SK-N-MC (cell line): ENCODE results near the gene PHACTR2.

ENCODE experiments used
- DNase-seq: peaks from one replicate; pipeline ENCODE4 v3.0.0-alpha.2; 2011; ENCODE audit warnings: low read depth, low spot score
- H3K27ac ChIP-seq: fragments of 200-600 bp; sonication (generic); 2 replicates; pipeline ENCODE4 v1.5.1; 2016; ENCODE audit warnings: mixed run types
- H3K36me3 ChIP-seq: fragments of 200-600 bp; sonication (generic); 2 replicates; pipeline ENCODE4 v1.6.1; 2017; ENCODE audit warnings: antibody characterized with exemption, low read length, mixed read lengths; ENCODE audit not compliant: insufficient read depth
- H3K4me3 ChIP-seq: fragments of 200-600 bp; sonication (generic); 2 replicates; pipeline ENCODE4 v1.5.1; 2016
- H3K9ac ChIP-seq: fragments of 200-600 bp; sonication (generic); 2 replicates; pipeline ENCODE4 v1.8.0; 2017; ENCODE audit warnings: mixed run types, mixed read lengths; ENCODE audit not compliant: insufficient read length
- H3K9me3 ChIP-seq: fragments of 200-600 bp; sonication (generic); 2 replicates; pipeline ENCODE4 v1.6.1; 2017; ENCODE audit warnings: low read depth, mild to moderate bottlenecking, antibody characterized with exemption, low read length, moderate library complexity, mixed read lengths
- EZH2 ChIP-seq: fragments of 200-600 bp; sonication (generic); IDR thresholded peaks from one replicate; pipeline ENCODE4 v1.6.1; 2017; ENCODE audit warnings: antibody characterized with exemption
- FOXP2 ChIP-seq: optimal IDR thresholded peaks from 2 replicates; pipeline ENCODE3; 2011; ENCODE audit warnings: mild to moderate bottlenecking, moderate library complexity; ENCODE audit not compliant: insufficient read depth; ENCODE audit errors: extremely low read length, control extremely low read depth
- POLR2AphosphoS5 ChIP-seq: IDR thresholded peaks from 2 replicates; pipeline ENCODE4 v1.6.1; 2012; ENCODE audit warnings: mild to moderate bottlenecking, low read depth, low read length, borderline replicate concordance

The PHACTR2 gene

GRCh38 chr6:143877584-143878271 is 200.0 kb downstream of the PHACTR2 start:
- H3K4me3 ChIP-seq, result no peak overlapping the region
- H3K36me3 ChIP-seq, result no peaks in the 10 kb centered on the region
- H3K9ac ChIP-seq, result no peak overlapping the region
- no peak for DNase-seq
- no peak for TF ChIP-seq EZH2
- TF ChIP-seq FOXP2, result no peak
- TF ChIP-seq POLR2AphosphoS5, result no peak
- no peaks in the 10 kb centered on the region for H3K9me3 ChIP-seq
- no peak overlapping the region for H3K27ac ChIP-seq

GRCh38 chr6:143878272-143878760 is 200.6 kb downstream of the PHACTR2 start:
- no peak overlapping the region for H3K27ac ChIP-seq
- no peak for DNase-seq
- H3K36me3 ChIP-seq, result no peaks in the 10 kb centered on the region
- no peak overlapping the region for H3K4me3 ChIP-seq
- TF ChIP-seq EZH2 (no peak), POLR2AphosphoS5 (no peak), FOXP2 (no peak)
- no peaks in the 10 kb centered on the region for H3K9me3 ChIP-seq
- H3K9ac ChIP-seq, result no peak overlapping the region

- no peak for TF ChIP-seq POLR2AphosphoS5
- no peak for TF ChIP-seq FOXP2
- no peak for TF ChIP-seq EZH2
- Histone ChIP-seq H3K9ac (no peak overlapping the region), H3K9me3 (no peaks in the 10 kb centered on the region), H3K4me3 (no peak overlapping the region), H3K36me3 (no peaks in the 10 kb centered on the region), H3K27ac (no peak overlapping the region)
- no peak for DNase-seq
Observed at GRCh38 chr6:143880412-143880811, 202.6 kb downstream of the PHACTR2 start.
